HepG2 (cell line): Measurements from ENCODE around the gene ELF1. TPM values are rescaled to one million over a fixed set of nuclear protein-coding genes. Genes with fewer than 3 reads are reported as not detected.

Experiments used
- BCL6 ChIP-seq: IDR thresholded peaks from 2 replicates; pipeline ENCODE4 v1.6.1; 2016; ENCODE audit warnings: missing genetic modification reagents, missing compliant biosample characterization
- BRD4 ChIP-seq: sonication (generic); formaldehyde crosslinking; IDR thresholded peaks from 2 replicates; pipeline ENCODE4 v1.4.0; 2020; ENCODE audit warnings: missing genetic modification reagents
- CREB1 ChIP-seq, 2 experiments: fragments of 450-650 bp in 1 of 2; IDR thresholded peaks; 2 replicates each; pipeline ENCODE4 v1.6.1; 2016 to 2017; ENCODE audit warnings: control low read depth in 1 of 2, mild to moderate bottlenecking in 1 of 2, missing compliant biosample characterization in 1 of 2, missing genetic modification characterization in 1 of 2
- EHMT2 ChIP-seq: fragments of 200-600 bp; sonication (generic); IDR thresholded peaks from 2 replicates; pipeline ENCODE4 v1.7.0; 2017; ENCODE audit warnings: antibody characterized with exemption, low read depth, low read length, borderline replicate concordance
- FOXA1 ChIP-seq, 2 experiments: fragments of 450-650 bp in 1 of 2; sonication (generic) in 1 of 2; formaldehyde crosslinking in 1 of 2; IDR thresholded peaks; 2 replicates each; pipeline versions ENCODE4 v1.4.0 to v1.6.1; 2016 to 2020; ENCODE audit warnings: missing genetic modification reagents in 1 of 2
- ISX ChIP-seq: sonication (generic); formaldehyde crosslinking; conservative IDR thresholded peaks from 2 replicates; pipeline ENCODE4 v1.5.0; 2020; ENCODE audit warnings: missing genetic modification reagents
- MAZ ChIP-seq, 2 experiments: sonication (generic) in 1 of 2; formaldehyde crosslinking in 1 of 2; IDR thresholded peaks; 2 replicates each; pipeline versions ENCODE4 v1.5.0 to v1.6.1; 2012 to 2020; ENCODE audit warnings: low read depth in 2 of 2, mild to moderate bottlenecking in 2 of 2, borderline replicate concordance in 1 of 2, improper control_type of control experiment in 1 of 2, low read length in 1 of 2, missing genetic modification reagents in 1 of 2, moderate library complexity in 1 of 2
- MTF2 ChIP-seq: sonication (generic); formaldehyde crosslinking; IDR thresholded peaks from 2 replicates; pipeline ENCODE4 v1.5.0; 2020; ENCODE audit warnings: missing genetic modification reagents, borderline replicate concordance
- MYC ChIP-seq: sonication (generic); formaldehyde crosslinking; IDR thresholded peaks from 2 replicates; pipeline ENCODE4 v1.9.0; 2021; ENCODE audit warnings: missing genetic modification reagents, borderline replicate concordance
- NCOR1 ChIP-seq: fragments of 200-600 bp; sonication (generic); IDR thresholded peaks from 2 replicates; pipeline ENCODE4 v1.7.0; 2017; ENCODE audit warnings: antibody characterized with exemption, low read length, borderline replicate concordance
- PAX8 ChIP-seq: sonication (generic); formaldehyde crosslinking; IDR thresholded peaks from 2 replicates; pipeline ENCODE4 v1.8.0; 2022; ENCODE audit warnings: mild to moderate bottlenecking, missing genetic modification reagents, borderline replicate concordance
- RORA ChIP-seq: sonication (generic); formaldehyde crosslinking; IDR thresholded peaks from 2 replicates; pipeline ENCODE4 v1.5.0; 2020; ENCODE audit warnings: mild to moderate bottlenecking, missing genetic modification reagents, moderate library complexity
- SAP130 ChIP-seq: IDR thresholded peaks from 2 replicates; pipeline ENCODE4 v1.6.1; 2016; ENCODE audit warnings: low read depth
- SMAD3 ChIP-seq: sonication (generic); formaldehyde crosslinking; IDR thresholded peaks from 2 replicates; pipeline ENCODE4 v1.4.0; 2020; ENCODE audit warnings: missing genetic modification reagents
- ZNF362 ChIP-seq: sonication (generic); formaldehyde crosslinking; IDR thresholded peaks from 2 replicates; pipeline ENCODE4 v1.4.0; 2020; ENCODE audit warnings: missing genetic modification reagents, mild to moderate bottlenecking, borderline replicate concordance
- ZNF451 ChIP-seq: sonication (generic); formaldehyde crosslinking; IDR thresholded peaks from 2 replicates; pipeline ENCODE4 v1.5.0; 2020; ENCODE audit warnings: mild to moderate bottlenecking, missing genetic modification reagents
- ZNF558 ChIP-seq: sonication (generic); formaldehyde crosslinking; IDR thresholded peaks from 2 replicates; pipeline ENCODE4 v1.9.0; 2022; ENCODE audit warnings: mild to moderate bottlenecking, missing genetic modification reagents, borderline replicate concordance
- ZNF713 ChIP-seq: sonication (generic); formaldehyde crosslinking; IDR thresholded peaks from 2 replicates; pipeline ENCODE4 v1.4.0; 2020; ENCODE audit warnings: mild to moderate bottlenecking, missing genetic modification reagents
- ZNF761 ChIP-seq: sonication (generic); formaldehyde crosslinking; conservative IDR thresholded peaks from 2 replicates; pipeline ENCODE4 v1.4.0; 2020; ENCODE audit warnings: mild to moderate bottlenecking, missing genetic modification reagents
- ZNF891 ChIP-seq: sonication (generic); formaldehyde crosslinking; IDR thresholded peaks from 2 replicates; pipeline ENCODE4 v1.5.0; 2020; ENCODE audit warnings: mild to moderate bottlenecking, missing genetic modification reagents
- polyA plus RNA-seq, 8 experiments: library from polyadenylated mRNA; depleted of rRNA in 3 of 8; stranded (reverse) in 7 of 8; unstranded in 1 of 8; fragments of >200 nt; fragmentation: Illumina TruSeq in 4 of 8; extraction: Trizol in 4 of 8; gene quantifications; 2 replicates each; pipeline versions ENCODE4 v1.2.1 to v1.2.3, GENCODE V29; 2011 to 2016; ENCODE audit warnings: low read depth in 4 of 8, missing spikeins in 1 of 8, mixed read lengths in 1 of 8; ENCODE audit not compliant: insufficient read depth in 1 of 8
- total RNA-seq, 5 experiments: library from RNA; depleted of rRNA; stranded (reverse); fragments of >200 nt; fragmentation: Illumina TruSeq; extraction: Trizol; gene quantifications; 2 replicates each; pipeline ENCODE4 v1.2.3, GENCODE V29; 2016; ENCODE audit warnings: low read depth in 1 of 5
- TF ChIP-seq, protein P1 (sequence below): sonication (generic); formaldehyde crosslinking; IDR thresholded peaks from 2 replicates; pipeline ENCODE4 v1.9.0; 2021; ENCODE audit warnings: missing genetic modification reagents, borderline replicate concordance
- TF ChIP-seq, protein P2 (sequence below): sonication (generic); formaldehyde crosslinking; IDR thresholded peaks from 2 replicates; pipeline ENCODE4 v1.8.0; 2022; ENCODE audit warnings: low read depth, missing genetic modification reagents
- TF ChIP-seq, protein P3 (sequence below): IDR thresholded peaks from 2 replicates; pipeline ENCODE4 v1.6.1; 2016; ENCODE audit warnings: missing genetic modification reagents, missing compliant biosample characterization
- TF ChIP-seq, protein P4 (sequence below): sonication (generic); formaldehyde crosslinking; IDR thresholded peaks from 2 replicates; pipeline ENCODE4 v1.4.0; 2020; ENCODE audit warnings: mild to moderate bottlenecking, missing genetic modification reagents

The ELF1 gene
- total and polyA plus RNA-seq, 2 of the 13 experiments (the other 11 are each of a cell fraction or from before 2014, with no cell fraction given), result 24.6 to 71.5 TPM

DNA sequence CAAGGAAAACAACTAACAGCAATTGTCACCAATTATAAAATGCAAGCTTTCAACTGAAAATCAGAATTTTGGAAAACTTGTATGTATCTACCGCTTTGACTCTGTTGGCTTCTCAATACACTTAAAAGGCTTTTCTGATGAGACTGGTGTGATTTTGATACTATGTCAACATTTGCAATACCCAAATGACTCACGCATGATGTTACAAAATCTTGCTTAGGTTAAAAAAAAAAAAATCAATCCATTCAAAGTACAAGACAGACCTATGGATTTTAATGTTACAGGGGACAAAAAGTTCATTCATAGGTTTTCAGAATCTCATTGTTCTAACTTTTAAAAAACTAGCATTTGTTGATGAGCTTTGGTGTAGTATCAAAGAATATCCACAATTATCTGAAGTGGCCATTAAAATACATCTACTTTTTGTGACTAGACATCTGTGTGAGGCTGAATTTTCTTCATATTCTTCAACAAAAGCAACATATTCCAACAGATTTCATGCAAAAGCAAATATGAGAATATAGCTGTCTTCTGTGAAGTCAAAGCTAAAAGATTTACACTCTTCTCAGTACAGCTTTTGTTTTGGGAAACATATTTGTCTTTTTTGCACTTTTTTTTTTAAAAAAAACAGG, 10.7 kb downstream of the ELF1 start (continued):
- TF ChIP-seq, protein P1, sequence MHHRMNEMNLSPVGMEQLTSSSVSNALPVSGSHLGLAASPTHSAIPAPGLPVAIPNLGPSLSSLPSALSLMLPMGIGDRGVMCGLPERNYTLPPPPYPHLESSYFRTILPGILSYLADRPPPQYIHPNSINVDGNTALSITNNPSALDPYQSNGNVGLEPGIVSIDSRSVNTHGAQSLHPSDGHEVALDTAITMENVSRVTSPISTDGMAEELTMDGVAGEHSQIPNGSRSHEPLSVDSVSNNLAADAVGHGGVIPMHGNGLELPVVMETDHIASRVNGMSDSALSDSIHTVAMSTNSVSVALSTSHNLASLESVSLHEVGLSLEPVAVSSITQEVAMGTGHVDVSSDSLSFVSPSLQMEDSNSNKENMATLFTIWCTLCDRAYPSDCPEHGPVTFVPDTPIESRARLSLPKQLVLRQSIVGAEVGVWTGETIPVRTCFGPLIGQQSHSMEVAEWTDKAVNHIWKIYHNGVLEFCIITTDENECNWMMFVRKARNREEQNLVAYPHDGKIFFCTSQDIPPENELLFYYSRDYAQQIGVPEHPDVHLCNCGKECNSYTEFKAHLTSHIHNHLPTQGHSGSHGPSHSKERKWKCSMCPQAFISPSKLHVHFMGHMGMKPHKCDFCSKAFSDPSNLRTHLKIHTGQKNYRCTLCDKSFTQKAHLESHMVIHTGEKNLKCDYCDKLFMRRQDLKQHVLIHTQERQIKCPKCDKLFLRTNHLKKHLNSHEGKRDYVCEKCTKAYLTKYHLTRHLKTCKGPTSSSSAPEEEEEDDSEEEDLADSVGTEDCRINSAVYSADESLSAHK (CRISPR knock-in tag), result no peak
- no peak for TF ChIP-seq MYC (CRISPR knock-in tag)
- TF ChIP-seq SMAD3 (CRISPR knock-in tag), result peak; percentile 86
- TF ChIP-seq ZNF891 (CRISPR knock-in tag), result no peak
- no peak for TF ChIP-seq ZNF451
- no peak for TF ChIP-seq MAZ (IDR thresholded peaks at IDR 0.05; ENCODE audit: borderline replicate concordance, low read depth, low read length)
- no peak for TF ChIP-seq MAZ (CRISPR knock-in tag; IDR thresholded peaks at IDR 0.05; ENCODE audit: low read depth)
- no peak for TF ChIP-seq BRD4 (CRISPR knock-in tag)
- no peak for TF ChIP-seq ZNF761 (CRISPR knock-in tag)
- TF ChIP-seq ZNF558, result no peak
- peak; percentile 82 for TF ChIP-seq SAP130 (CRISPR knock-in tag)
- no peak for TF ChIP-seq ISX
- TF ChIP-seq, protein P2, sequence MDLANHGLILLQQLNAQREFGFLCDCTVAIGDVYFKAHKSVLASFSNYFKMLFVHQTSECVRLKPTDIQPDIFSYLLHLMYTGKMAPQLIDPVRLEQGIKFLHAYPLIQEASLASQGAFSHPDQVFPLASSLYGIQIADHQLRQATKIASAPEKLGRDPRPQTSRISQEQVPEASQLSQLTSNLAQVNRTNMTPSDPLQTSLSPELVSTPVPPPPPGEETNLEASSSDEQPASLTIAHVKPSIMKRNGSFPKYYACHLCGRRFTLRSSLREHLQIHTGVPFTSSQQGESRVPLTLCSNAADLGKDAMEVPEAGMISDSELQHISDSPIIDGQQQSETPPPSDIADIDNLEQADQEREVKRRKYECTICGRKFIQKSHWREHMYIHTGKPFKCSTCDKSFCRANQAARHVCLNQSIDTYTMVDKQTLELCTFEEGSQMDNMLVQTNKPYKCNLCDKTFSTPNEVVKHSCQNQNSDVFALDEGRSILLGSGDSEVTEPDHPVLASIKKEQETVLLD (CRISPR knock-in tag), result no peak
- no peak for TF ChIP-seq FOXA1 (IDR thresholded peaks at IDR 0.05)
- TF ChIP-seq FOXA1 (CRISPR knock-in tag; IDR thresholded peaks at IDR 0.05), result peak; percentile 77
- peak; percentile 68; the same call in 1 of the 2 replicates for TF ChIP-seq EHMT2
- peak; percentile 66 for TF ChIP-seq BCL6 (CRISPR knock-in tag)
- TF ChIP-seq, protein P3, sequence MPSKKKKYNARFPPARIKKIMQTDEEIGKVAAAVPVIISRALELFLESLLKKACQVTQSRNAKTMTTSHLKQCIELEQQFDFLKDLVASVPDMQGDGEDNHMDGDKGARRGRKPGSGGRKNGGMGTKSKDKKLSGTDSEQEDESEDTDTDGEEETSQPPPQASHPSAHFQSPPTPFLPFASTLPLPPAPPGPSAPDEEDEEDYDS, result 0 out of 2 replicates have a peak, but pooled peaks have one; percentile 8
- TF ChIP-seq NCOR1, result peak; percentile 95
- peak; percentile 99 for TF ChIP-seq ZNF362 (CRISPR knock-in tag)
- TF ChIP-seq, protein P4, sequence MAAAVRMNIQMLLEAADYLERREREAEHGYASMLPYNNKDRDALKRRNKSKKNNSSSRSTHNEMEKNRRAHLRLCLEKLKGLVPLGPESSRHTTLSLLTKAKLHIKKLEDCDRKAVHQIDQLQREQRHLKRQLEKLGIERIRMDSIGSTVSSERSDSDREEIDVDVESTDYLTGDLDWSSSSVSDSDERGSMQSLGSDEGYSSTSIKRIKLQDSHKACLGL, result no peak
- no peak for TF ChIP-seq ZNF713 (CRISPR knock-in tag)
- peak; percentile 13; the same call in 1 of the 2 replicates for TF ChIP-seq CREB1 (IDR thresholded peaks at IDR 0.05)
- TF ChIP-seq CREB1 (CRISPR knock-in tag; IDR thresholded peaks at IDR 0.05), result peak; percentile 65
- TF ChIP-seq MTF2 (CRISPR knock-in tag), result no peak
- TF ChIP-seq PAX8 (CRISPR knock-in tag), result no peak
- no peak for TF ChIP-seq RORA (CRISPR knock-in tag)
